Panc1 (cell line): ENCODE measurements around the gene ADGRV1.

Source experiments
- POLR2AphosphoS5 ChIP-seq: IDR thresholded peaks from 2 replicates; pipeline ENCODE4 v1.6.1; 2012; ENCODE audit warnings: mild to moderate bottlenecking, low read depth, low read length, moderate library complexity
- SIN3A ChIP-seq: IDR thresholded peaks from 2 replicates; pipeline ENCODE4 v1.6.1; 2012; ENCODE audit warnings: low read depth, mild to moderate bottlenecking, low read length, moderate library complexity, borderline replicate concordance; ENCODE audit not compliant: insufficient read depth
- TF ChIP-seq, protein P1 (sequence below): fragments of 450-650 bp; IDR thresholded peaks from 2 replicates; pipeline ENCODE4 v1.5.1; 2017; ENCODE audit warnings: mild to moderate bottlenecking

DNA sequence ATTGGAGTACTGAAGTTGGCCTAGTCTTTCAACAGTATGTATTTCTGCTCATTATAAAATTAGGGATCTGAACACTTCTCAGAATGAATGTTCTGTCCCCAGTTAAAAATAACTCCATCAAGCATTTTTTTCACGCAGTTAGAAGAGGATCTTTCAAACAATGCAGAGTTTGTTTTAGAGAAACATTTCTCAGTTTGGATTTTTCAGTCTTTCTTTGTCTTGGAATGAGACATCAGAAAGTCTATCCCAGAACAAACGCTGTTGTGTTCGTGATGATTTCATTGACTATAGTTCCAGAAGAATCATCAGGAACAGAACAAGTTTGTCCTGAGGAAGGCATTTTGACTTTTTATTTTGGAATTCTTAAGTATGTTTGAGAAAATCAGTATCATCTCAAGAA is 605.8 kb downstream of the ADGRV1 start:
- TF ChIP-seq POLR2AphosphoS5 (no peak), SIN3A (no peak)
- TF ChIP-seq, protein P1, sequence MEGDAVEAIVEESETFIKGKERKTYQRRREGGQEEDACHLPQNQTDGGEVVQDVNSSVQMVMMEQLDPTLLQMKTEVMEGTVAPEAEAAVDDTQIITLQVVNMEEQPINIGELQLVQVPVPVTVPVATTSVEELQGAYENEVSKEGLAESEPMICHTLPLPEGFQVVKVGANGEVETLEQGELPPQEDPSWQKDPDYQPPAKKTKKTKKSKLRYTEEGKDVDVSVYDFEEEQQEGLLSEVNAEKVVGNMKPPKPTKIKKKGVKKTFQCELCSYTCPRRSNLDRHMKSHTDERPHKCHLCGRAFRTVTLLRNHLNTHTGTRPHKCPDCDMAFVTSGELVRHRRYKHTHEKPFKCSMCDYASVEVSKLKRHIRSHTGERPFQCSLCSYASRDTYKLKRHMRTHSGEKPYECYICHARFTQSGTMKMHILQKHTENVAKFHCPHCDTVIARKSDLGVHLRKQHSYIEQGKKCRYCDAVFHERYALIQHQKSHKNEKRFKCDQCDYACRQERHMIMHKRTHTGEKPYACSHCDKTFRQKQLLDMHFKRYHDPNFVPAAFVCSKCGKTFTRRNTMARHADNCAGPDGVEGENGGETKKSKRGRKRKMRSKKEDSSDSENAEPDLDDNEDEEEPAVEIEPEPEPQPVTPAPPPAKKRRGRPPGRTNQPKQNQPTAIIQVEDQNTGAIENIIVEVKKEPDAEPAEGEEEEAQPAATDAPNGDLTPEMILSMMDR = no peak
